ENCODE data around the gene DAPK2. TPM values are rescaled to one million over a fixed set of nuclear protein-coding genes. Genes with fewer than 3 reads are reported as not detected.
A peak's percentile ranks its signal among the peaks of the same experiment; 100 is the strongest.

The DAPK2 gene
- total and polyA plus RNA-seq, 2 donors from 2014 or later, result 3.0 to 3.8 TPM

GRCh38 chr15:63950911-63951481 is 95.3 kb downstream of the DAPK2 start:
- intact Hi-C loops (cut with DNase I), result loop anchor here (10.0 kb wide), 1 partner anchor 84 kb away; no protein-coding TSS in a partner anchor
- Histone ChIP-seq H3K9ac (ENCODE audit: low read length in 3 of 3) (no peak overlapping the region), H3K27ac (ENCODE audit: low read depth in 2 of 2, low read length in 2 of 2) (peak overlapping the region in 1 of 2 donors; percentile 1), H3K27me3 (ENCODE audit: control insufficient read depth, insufficient read depth, low read length) (no peaks in the 10 kb centered on the region), H3K4me3 (ENCODE audit: low read length in 3 of 3) (no peak overlapping the region), H3K36me3 (ENCODE audit: control insufficient read depth in 2 of 3, insufficient read depth in 3 of 3, low read length in 3 of 3) (no peaks in the 10 kb centered on the region), H3K9me3 (ENCODE audit: control insufficient read depth in 2 of 3, insufficient read depth in 1 of 3, low read length in 3 of 3) (no peaks in the 10 kb centered on the region), H3K4me1 (ENCODE audit: control insufficient read depth in 2 of 3, insufficient read depth in 2 of 3, low read depth in 1 of 3, low read length in 3 of 3) (peaks cover 0 to 4% (median 0%) of the 10 kb centered on the region in 3 donors)
- no peak for TF ChIP-seq CTCF (IDR thresholded peaks at IDR 0.05; ENCODE audit: borderline replicate concordance, extremely low read depth, insufficient read depth)
- DNase-seq (peak in 1 of 5 donors; percentile 5), FAIRE-seq (no peak)

- DNase-seq, result no peak
- Histone ChIP-seq H3K27ac (ENCODE audit: low read depth in 2 of 2, low read length in 2 of 2) (no peak overlapping the region), H3K9me3 (ENCODE audit: control insufficient read depth in 2 of 3, insufficient read depth in 1 of 3, low read length in 3 of 3) (no peaks in the 10 kb centered on the region), H3K9ac (ENCODE audit: low read length in 3 of 3) (no peak overlapping the region), H3K4me1 (ENCODE audit: control insufficient read depth in 2 of 3, insufficient read depth in 2 of 3, low read depth in 1 of 3, low read length in 3 of 3) (peaks cover 0 to 9% (median 0%) of the 10 kb centered on the region in 3 donors), H3K36me3 (ENCODE audit: control insufficient read depth in 2 of 3, insufficient read depth in 3 of 3, low read length in 3 of 3) (no peaks in the 10 kb centered on the region), H3K4me3 (ENCODE audit: low read length in 3 of 3) (no peak overlapping the region), H3K27me3 (ENCODE audit: control insufficient read depth, insufficient read depth, low read length) (no peaks in the 10 kb centered on the region)
- no peak for TF ChIP-seq CTCF (IDR thresholded peaks at IDR 0.05; ENCODE audit: borderline replicate concordance, extremely low read depth, insufficient read depth)
- intact Hi-C loops (cut with DNase I), result no loop called here
- FAIRE-seq, result no peak
Measured at GRCh38 chr15:63948971-63949370, 97.3 kb downstream of the DAPK2 start.

- peaks cover 0 to 9% (median 0%) of the 10 kb centered on the region in 3 donors for H3K4me1 ChIP-seq (ENCODE audit: control insufficient read depth in 2 of 3, insufficient read depth in 2 of 3, low read depth in 1 of 3, low read length in 3 of 3)
- H3K9ac ChIP-seq (ENCODE audit: low read length in 3 of 3), result no peak overlapping the region
- no peak overlapping the region for H3K27ac ChIP-seq (ENCODE audit: low read depth in 2 of 2, low read length in 2 of 2)
- TF ChIP-seq CTCF (IDR thresholded peaks at IDR 0.05; ENCODE audit: borderline replicate concordance, extremely low read depth, insufficient read depth), result no peak
- no peak for FAIRE-seq
- H3K9me3 ChIP-seq (ENCODE audit: control insufficient read depth in 2 of 3, insufficient read depth in 1 of 3, low read length in 3 of 3), result no peaks in the 10 kb centered on the region
- intact Hi-C loops (cut with DNase I), result no loop called here
- no peaks in the 10 kb centered on the region for H3K27me3 ChIP-seq (ENCODE audit: control insufficient read depth, insufficient read depth, low read length)
- H3K4me3 ChIP-seq (ENCODE audit: low read length in 3 of 3), result no peak overlapping the region
- peak in 1 of 5 donors; percentile 15 for DNase-seq
- H3K36me3 ChIP-seq (ENCODE audit: control insufficient read depth in 2 of 3, insufficient read depth in 3 of 3, low read length in 3 of 3), result no peaks in the 10 kb centered on the region
Measured at GRCh38 chr15:63948436-63948835, 97.8 kb downstream of the DAPK2 start.

GRCh38 chr15:63947228-63947627 is 99.1 kb downstream of the DAPK2 start:
- Histone ChIP-seq H3K36me3 (ENCODE audit: control insufficient read depth in 2 of 3, insufficient read depth in 3 of 3, low read length in 3 of 3) (no peaks in the 10 kb centered on the region), H3K27ac (ENCODE audit: low read depth in 2 of 2, low read length in 2 of 2) (no peak overlapping the region), H3K4me1 (ENCODE audit: control insufficient read depth in 2 of 3, insufficient read depth in 2 of 3, low read depth in 1 of 3, low read length in 3 of 3) (peaks cover 0 to 9% (median 0%) of the 10 kb centered on the region in 3 donors), H3K9ac (ENCODE audit: low read length in 3 of 3) (no peak overlapping the region), H3K4me3 (ENCODE audit: low read length in 3 of 3) (no peak overlapping the region), H3K9me3 (ENCODE audit: control insufficient read depth in 2 of 3, insufficient read depth in 1 of 3, low read length in 3 of 3) (no peaks in the 10 kb centered on the region), H3K27me3 (ENCODE audit: control insufficient read depth, insufficient read depth, low read length) (no peaks in the 10 kb centered on the region)
- FAIRE-seq, result no peak
- TF ChIP-seq CTCF (IDR thresholded peaks at IDR 0.05; ENCODE audit: borderline replicate concordance, extremely low read depth, insufficient read depth), result no peak
- intact Hi-C loops (cut with DNase I), result no loop called here
- DNase-seq, result peak in 1 of 5 donors; percentile 1

Data from kidney (tissue), 14 donors.